Hair follicular keratinocyte (primary cell): Measurements from ENCODE around the gene GLT8D1. TPM values are rescaled to one million over a fixed set of nuclear protein-coding genes. Genes with fewer than 3 reads are reported as not detected.

Experiments
- total RNA-seq: library from RNA; depleted of rRNA; stranded (reverse); fragments of >200 nt; gene quantifications from 2 replicates; pipeline ENCODE4 v1.2.3, GENCODE V29; 2015

GLT8D1 gene, protein sequence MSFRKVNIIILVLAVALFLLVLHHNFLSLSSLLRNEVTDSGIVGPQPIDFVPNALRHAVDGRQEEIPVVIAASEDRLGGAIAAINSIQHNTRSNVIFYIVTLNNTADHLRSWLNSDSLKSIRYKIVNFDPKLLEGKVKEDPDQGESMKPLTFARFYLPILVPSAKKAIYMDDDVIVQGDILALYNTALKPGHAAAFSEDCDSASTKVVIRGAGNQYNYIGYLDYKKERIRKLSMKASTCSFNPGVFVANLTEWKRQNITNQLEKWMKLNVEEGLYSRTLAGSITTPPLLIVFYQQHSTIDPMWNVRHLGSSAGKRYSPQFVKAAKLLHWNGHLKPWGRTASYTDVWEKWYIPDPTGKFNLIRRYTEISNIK
- 58.9 and 70.5 TPM in 2 replicates for total RNA-seq

DNA sequence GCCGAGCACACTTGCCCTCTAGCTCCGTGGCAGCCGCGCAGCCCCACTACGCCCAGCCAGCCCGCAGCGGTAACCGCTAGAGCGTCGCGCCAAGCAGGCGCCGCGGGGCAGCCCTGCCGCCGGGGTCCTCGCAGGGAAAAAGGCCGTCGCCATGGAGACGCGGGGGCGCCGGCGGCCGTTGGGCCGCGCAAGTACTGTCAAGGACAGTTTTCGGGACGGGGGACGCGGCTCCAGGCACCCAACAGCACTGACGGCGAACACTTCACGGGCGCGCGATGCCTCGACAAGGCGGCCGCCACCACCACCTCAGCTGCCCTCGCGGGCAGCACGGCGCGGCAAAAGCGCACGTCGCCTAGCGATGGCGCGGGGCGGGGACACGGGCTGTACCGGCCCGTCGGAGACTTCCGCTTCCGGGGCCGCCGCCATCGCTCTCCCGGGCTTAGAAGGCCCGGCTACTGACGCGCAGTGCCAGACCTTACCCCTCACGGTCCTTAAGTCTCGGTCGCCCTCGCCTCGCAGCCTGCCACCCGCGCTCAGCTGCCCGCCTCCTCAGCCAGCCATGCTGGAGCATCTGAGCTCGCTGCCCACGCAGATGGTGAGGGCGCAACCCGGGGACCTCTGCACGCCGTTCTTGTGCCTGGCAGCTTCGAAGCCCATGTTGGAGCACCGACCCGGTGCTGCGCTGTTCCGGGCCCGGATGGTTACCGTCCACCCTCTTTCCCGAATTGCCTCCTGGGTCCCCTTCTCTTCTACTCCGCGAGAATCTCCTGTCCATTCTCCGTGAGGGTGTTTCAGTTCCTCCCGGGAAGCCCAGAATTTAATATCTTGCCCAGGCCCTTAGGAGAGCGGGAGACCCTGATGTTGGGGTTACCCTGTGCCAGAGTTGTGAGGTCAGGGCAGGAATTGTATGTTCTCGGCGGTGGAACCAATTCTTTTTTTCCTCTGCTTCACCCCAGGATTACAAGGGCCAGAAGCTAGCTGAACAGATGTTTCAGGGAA lies at the start of gene GLT8D1, which contains the start of gene SPCS1:
GLT8D1 (minus strand) TSS at position 104 of the 999 bp plus-strand sequence. CDS start 5,331 bp downstream, outside the sequence.
SPCS1 (plus strand) TSS at position 419 of the 999 bp plus-strand sequence; CDS start at position 560, 141 bp downstream.

DNA sequence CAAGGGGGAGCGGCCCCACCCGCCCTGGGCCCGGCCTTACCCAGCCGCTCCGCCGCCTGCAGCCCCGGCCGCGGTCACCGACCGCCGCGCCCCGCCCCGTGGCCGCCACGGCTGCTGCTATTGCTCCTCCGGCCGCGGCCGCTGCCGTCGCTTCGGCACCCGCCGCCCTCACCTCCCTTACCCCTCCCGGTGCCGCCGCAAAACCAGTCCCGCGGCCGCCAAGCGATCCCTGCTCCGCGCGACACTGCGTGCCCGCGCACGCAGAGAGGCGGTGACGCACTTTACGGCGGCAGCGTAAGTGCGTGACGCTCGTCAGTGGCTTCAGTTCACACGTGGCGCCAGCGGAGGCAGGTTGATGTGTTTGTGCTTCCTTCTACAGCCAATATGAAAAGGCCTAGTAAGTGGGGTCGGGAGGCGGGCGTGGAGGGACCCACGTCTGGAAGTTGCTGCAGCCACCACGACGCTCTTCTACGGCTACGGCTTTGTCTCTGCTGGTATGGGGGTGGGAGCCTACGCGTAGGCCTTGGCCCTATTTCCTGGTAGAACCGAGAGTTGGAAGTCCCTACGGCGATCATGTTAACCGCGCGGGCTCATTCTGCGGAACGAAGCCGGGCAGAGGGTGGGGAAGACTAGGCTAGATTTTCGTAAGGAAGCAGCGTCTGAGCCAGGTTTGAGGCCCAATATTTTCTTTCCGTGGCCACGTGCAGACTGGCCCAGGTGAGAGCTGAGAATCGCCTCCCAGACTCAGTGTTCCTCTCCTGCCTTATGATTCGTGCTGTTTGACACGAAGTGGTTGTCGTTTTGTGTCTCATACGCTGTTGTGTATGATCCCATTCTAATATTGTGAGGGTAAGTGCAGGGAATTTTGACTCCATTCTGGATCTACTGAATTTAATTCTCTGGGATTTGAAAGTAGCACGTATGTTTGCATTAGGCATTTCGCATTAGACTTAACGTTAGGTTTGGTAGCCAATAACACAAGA lies 19.6 kb downstream of the GLT8D1 start, which contains the start of the genes GNL3 and PBRM1:
GNL3 (plus strand) TSS at position 324 of the 983 bp plus-strand sequence; CDS start at position 385, 61 bp downstream.
PBRM1 (minus strand) TSS at position 205 of the 983 bp plus-strand sequence.

Other genes with a start within 250 kb of the GLT8D1 start
- under 0.01 TPM in 1 of 2 replicates, not detected in the other for gene STAB1, start 210.5 kb downstream of the GLT8D1 start, total RNA-seq
- gene NT5DC2, start 171.9 kb downstream of the GLT8D1 start, total RNA-seq: 134 and 189 TPM in 2 replicates
- gene UQCC5, start 169.2 kb downstream of the GLT8D1 start, total RNA-seq: 7.2 and 12.3 TPM in 2 replicates
- gene PBRM1, start 19.9 kb downstream of the GLT8D1 start, total RNA-seq: 20.4 and 33.0 TPM in 2 replicates
- gene GNL3, start 19.8 kb downstream of the GLT8D1 start, total RNA-seq: 68.1 and 106 TPM in 2 replicates
- 145 and 216 TPM in 2 replicates for gene SPCS1, start 315 bp upstream of the GLT8D1 start, total RNA-seq
- 11.9 and 15.1 TPM in 2 replicates for gene NEK4, start 65.1 kb upstream of the GLT8D1 start, total RNA-seq
- gene ITIH1, start 71.8 kb upstream of the GLT8D1 start, total RNA-seq: not detected in 2 replicates
- gene ITIH3, start 89.0 kb upstream of the GLT8D1 start, total RNA-seq: not detected in 2 replicates
- gene ITIH4, start 124.9 kb upstream of the GLT8D1 start, total RNA-seq: 1.2 and 1.7 TPM in 2 replicates
- gene MUSTN1, start 129.2 kb upstream of the GLT8D1 start, total RNA-seq: 1.6 TPM in 1 of 2 replicates, not detected in the other
- gene STIMATE, start 191.8 kb upstream of the GLT8D1 start, total RNA-seq: 10.9 and 20.8 TPM in 2 replicates